ENCODE results near the gene TAL1.

DNA sequence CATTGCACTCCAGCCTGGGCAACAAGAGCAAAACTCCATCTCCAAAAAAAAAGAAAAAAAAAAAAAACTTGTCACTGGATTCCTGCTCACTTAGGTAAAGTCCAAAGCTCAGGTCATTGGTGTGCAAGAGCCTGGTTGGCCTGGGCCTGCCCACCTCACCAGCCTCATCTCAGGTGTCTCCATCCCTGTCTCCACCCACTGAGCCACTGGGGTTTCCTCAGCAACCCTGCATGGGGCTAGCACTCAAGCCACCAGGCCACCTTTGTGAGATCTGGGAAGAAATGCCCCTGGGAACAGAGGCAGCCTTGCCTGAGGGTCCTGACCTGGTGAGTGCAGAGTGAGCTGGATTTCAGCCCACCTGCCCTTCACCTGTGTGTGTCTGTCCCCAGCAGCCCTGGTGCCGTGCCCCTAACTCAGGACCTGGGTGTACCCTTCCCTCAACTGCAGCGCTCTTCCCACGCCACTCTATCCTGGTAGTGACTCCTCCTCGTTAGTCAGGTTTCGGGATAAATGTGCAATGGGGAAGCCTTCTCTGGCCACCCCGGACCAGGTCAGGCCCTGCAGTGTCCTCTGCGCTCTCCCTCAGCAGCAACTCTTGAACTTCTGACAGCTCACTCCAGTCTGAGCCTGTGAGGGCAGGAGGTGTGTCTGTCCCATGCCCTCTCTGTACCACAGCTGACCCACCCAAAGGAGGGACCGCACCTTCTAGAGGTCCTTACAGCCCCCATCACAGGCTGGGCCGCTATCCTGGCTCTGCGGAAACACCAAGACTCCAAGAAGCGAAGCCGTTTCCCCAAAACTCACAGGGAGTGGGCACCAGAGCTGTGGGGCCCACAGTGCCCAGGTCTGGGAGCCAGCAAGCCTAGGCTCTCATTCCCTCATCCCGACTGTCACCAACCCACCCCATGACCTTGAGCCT is 45.5 kb downstream of the TAL1 start:
- TF ChIP-seq, protein P1, sequence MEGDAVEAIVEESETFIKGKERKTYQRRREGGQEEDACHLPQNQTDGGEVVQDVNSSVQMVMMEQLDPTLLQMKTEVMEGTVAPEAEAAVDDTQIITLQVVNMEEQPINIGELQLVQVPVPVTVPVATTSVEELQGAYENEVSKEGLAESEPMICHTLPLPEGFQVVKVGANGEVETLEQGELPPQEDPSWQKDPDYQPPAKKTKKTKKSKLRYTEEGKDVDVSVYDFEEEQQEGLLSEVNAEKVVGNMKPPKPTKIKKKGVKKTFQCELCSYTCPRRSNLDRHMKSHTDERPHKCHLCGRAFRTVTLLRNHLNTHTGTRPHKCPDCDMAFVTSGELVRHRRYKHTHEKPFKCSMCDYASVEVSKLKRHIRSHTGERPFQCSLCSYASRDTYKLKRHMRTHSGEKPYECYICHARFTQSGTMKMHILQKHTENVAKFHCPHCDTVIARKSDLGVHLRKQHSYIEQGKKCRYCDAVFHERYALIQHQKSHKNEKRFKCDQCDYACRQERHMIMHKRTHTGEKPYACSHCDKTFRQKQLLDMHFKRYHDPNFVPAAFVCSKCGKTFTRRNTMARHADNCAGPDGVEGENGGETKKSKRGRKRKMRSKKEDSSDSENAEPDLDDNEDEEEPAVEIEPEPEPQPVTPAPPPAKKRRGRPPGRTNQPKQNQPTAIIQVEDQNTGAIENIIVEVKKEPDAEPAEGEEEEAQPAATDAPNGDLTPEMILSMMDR (IDR thresholded peaks at IDR 0.05): no peak
- TF ChIP-seq POLR2A (IDR thresholded peaks at IDR 0.05): no peak
